HepG2 (cell line): ENCODE data around the gene RELL2. TPM values are rescaled to one million over a fixed set of nuclear protein-coding genes. Genes with fewer than 3 reads are reported as not detected.

Source experiments
- ATAC-seq: fragments of 200-7000 bp; cut with Tn5 transposase; 3 replicates; pipeline ENCODE4 v1.9.1; 2020; ENCODE audit warnings: mild to moderate bottlenecking, moderate library complexity
- Bru-seq: library from RNA; stranded (reverse); fragments of 400-500 nt; gene quantifications from one replicate; lab custom pipeline; 2021; lab: Mats Ljungman, UMichigan
- BruChase-seq, 2 experiments: library from RNA; stranded (reverse); fragments of 400-500 nt; gene quantifications; one replicate each; lab custom pipeline; 2021; lab: Mats Ljungman, UMichigan
- BruUV-seq: library from RNA; stranded (reverse); fragments of 400-500 nt; replicated peaks from 2 replicates; lab custom pipeline; 2021; lab: Mats Ljungman, UMichigan
- CTCF ChIA-PET: fragments of 300-600 bp; formaldehyde crosslinking; extraction: SDS; loops from one replicate; lab custom pipeline; 2021; ENCODE audit warnings: low total read pairs, inconsistent platforms, low intra/inter-chr PET ratio; lab: Yijun Ruan, JAX
- POLR2A ChIA-PET: fragments of 350-600 bp; sonication (Branson Sonifier 250); formaldehyde crosslinking; loops from one replicate; lab custom pipeline; 2020; ENCODE audit warnings: antibody characterized with exemption, inconsistent platforms; lab: Yijun Ruan, JAX
- DNase-seq: peaks from one replicate; pipeline ENCODE4 v3.0.0-alpha.2; 2015; ENCODE audit warnings: low spot score
- FAIRE-seq: peaks from 3 replicates; lab custom pipeline; 2011; peaks lifted over from hg19 to GRCh38; lab: Jason Lieb, UNC
- H2AFZ ChIP-seq: one replicate; pipeline ENCODE4 v1.6.1; 2011; ENCODE audit warnings: low read length, inconsistent platforms
- H3K27ac ChIP-seq: fragments of 300-600 bp; 3 replicates; pipeline ENCODE4 v1.8.0; 2011; ENCODE audit warnings: mixed run types, mild to moderate bottlenecking, mixed read lengths, low read length, inconsistent platforms; ENCODE audit not compliant: insufficient read depth; ENCODE audit errors: extremely low read length
- H3K27me3 ChIP-seq, 2 experiments: fragments of 200-600 bp in 1 of 2; 2 replicates in 1 of 2; 3 replicates in 1 of 2; pipeline versions ENCODE4 v1.6.0 to v1.8.0; 2011; ENCODE audit warnings: low read length in 2 of 2, mild to moderate bottlenecking in 2 of 2, moderate library complexity in 2 of 2, inconsistent platforms in 1 of 2; ENCODE audit not compliant: insufficient read depth in 2 of 2, control insufficient read depth in 1 of 2
- H3K36me3 ChIP-seq, 2 experiments: fragments of 200-600 bp in 1 of 2; replicated peaks in 1 of 2; 2 replicates in 1 of 2; 3 replicates in 1 of 2; pipeline versions ENCODE4 v1.5.1 to v1.8.0; 2011; ENCODE audit warnings: low read length in 2 of 2, inconsistent platforms in 1 of 2; ENCODE audit not compliant: insufficient read depth in 2 of 2, control insufficient read depth in 1 of 2
- H3K4me1 ChIP-seq: 2 replicates; pipeline ENCODE4 v1.5.1; 2012; ENCODE audit warnings: low read length, inconsistent platforms; ENCODE audit not compliant: insufficient read depth
- H3K4me2 ChIP-seq: 2 replicates; pipeline ENCODE4 v1.6.0; 2011; ENCODE audit warnings: low read depth, low read length, inconsistent platforms
- H3K4me3 ChIP-seq, 3 experiments: fragments of 200-600 bp in 1 of 3; sonication (generic), shearing (Covaris generic) in 1 of 3; replicated peaks in 1 of 3; 2 replicates each; pipeline ENCODE4 v1.5.1; 2011 to 2016; ENCODE audit warnings: low read length in 3 of 3, inconsistent platforms in 2 of 3, low read depth in 2 of 3, mild to moderate bottlenecking in 2 of 3, control low read depth in 1 of 3, mixed read lengths in 1 of 3; ENCODE audit not compliant: insufficient read depth in 1 of 3
- H3K79me2 ChIP-seq: one replicate; pipeline ENCODE4 v1.6.1; 2011; ENCODE audit warnings: low read length, inconsistent platforms; ENCODE audit not compliant: insufficient read depth
- H3K9ac ChIP-seq: 2 replicates; pipeline ENCODE4 v1.6.0; 2011; ENCODE audit warnings: mild to moderate bottlenecking, low read depth, low read length, inconsistent platforms; ENCODE audit not compliant: insufficient read depth
- H3K9me3 ChIP-seq: 2 replicates; pipeline ENCODE4 v1.5.1; 2012; ENCODE audit warnings: mild to moderate bottlenecking, low read length
- H4K20me1 ChIP-seq: 2 replicates; pipeline ENCODE4 v1.6.0; 2011; ENCODE audit warnings: inconsistent platforms, mild to moderate bottlenecking, low read length, moderate library complexity; ENCODE audit not compliant: insufficient read depth
- ISX ChIP-seq: sonication (generic); formaldehyde crosslinking; conservative IDR thresholded peaks from 2 replicates; pipeline ENCODE4 v1.5.0; 2020; ENCODE audit warnings: missing genetic modification reagents
- KDM4B ChIP-seq: sonication (generic); formaldehyde crosslinking; IDR thresholded peaks from 2 replicates; pipeline ENCODE4 v1.4.0; 2020; ENCODE audit warnings: missing genetic modification reagents
- NBN ChIP-seq: fragments of 450-650 bp; conservative IDR thresholded peaks from 2 replicates; pipeline ENCODE4 v1.6.1; 2017
- NCOR1 ChIP-seq: fragments of 200-600 bp; sonication (generic); IDR thresholded peaks from 2 replicates; pipeline ENCODE4 v1.7.0; 2017; ENCODE audit warnings: antibody characterized with exemption, low read length, borderline replicate concordance
- NFIC ChIP-seq: IDR thresholded peaks from 2 replicates; pipeline ENCODE4 v1.6.1; 2012; ENCODE audit warnings: mild to moderate bottlenecking, low read length, inconsistent platforms
- PBX3 ChIP-seq: sonication (generic); formaldehyde crosslinking; IDR thresholded peaks from 2 replicates; pipeline ENCODE4 v1.8.1; 2023; ENCODE audit warnings: missing genetic modification reagents, inconsistent platforms, borderline replicate concordance
- PCBP1 ChIP-seq: fragments of 200-400 bp; formaldehyde crosslinking; IDR thresholded peaks from 2 replicates; pipeline ENCODE4 v1.6.1; 2017; ENCODE audit warnings: mild to moderate bottlenecking, low read depth, low read length, borderline replicate concordance
- RCOR2 ChIP-seq: IDR thresholded peaks from 2 replicates; pipeline ENCODE4 v1.6.1; 2016; ENCODE audit warnings: missing biosample characterization, missing genetic modification reagents
- REPIN1 ChIP-seq: sonication (generic); formaldehyde crosslinking; IDR thresholded peaks from 2 replicates; pipeline ENCODE4 v1.8.0; 2022; ENCODE audit warnings: missing genetic modification reagents, low read depth, mild to moderate bottlenecking, borderline replicate concordance
- SIN3B ChIP-seq: fragments of 150-350 bp; IDR thresholded peaks from 2 replicates; pipeline ENCODE4 v1.6.1; 2014; ENCODE audit warnings: low read length
- TEAD2 ChIP-seq: sonication (generic); formaldehyde crosslinking; IDR thresholded peaks from 2 replicates; pipeline ENCODE4 v1.9.0; 2021; ENCODE audit warnings: missing genetic modification reagents
- YEATS2 ChIP-seq: sonication (generic); formaldehyde crosslinking; IDR thresholded peaks from 2 replicates; pipeline ENCODE4 v1.4.0; 2020; ENCODE audit warnings: missing genetic modification reagents, borderline replicate concordance
- ZNF446 ChIP-seq: sonication (generic); formaldehyde crosslinking; IDR thresholded peaks from 2 replicates; pipeline ENCODE4 v1.5.0; 2020; ENCODE audit warnings: mild to moderate bottlenecking, missing genetic modification reagents
- ZNF513 ChIP-seq: sonication (generic); formaldehyde crosslinking; conservative IDR thresholded peaks from 2 replicates; pipeline ENCODE4 v1.5.0; 2020; ENCODE audit warnings: missing genetic modification reagents
- ZNF605 ChIP-seq: sonication (generic); formaldehyde crosslinking; IDR thresholded peaks from 2 replicates; pipeline ENCODE4 v1.8.0; 2022; ENCODE audit warnings: mild to moderate bottlenecking, missing genetic modification reagents
- ZNF670 ChIP-seq: sonication (generic); formaldehyde crosslinking; IDR thresholded peaks from 2 replicates; pipeline ENCODE4 v1.8.0; 2022; ENCODE audit warnings: mild to moderate bottlenecking, missing genetic modification reagents, borderline replicate concordance
- WGBS: methylation state at CpG from one replicate; pipeline ENCODE4 v1.1.6; 2017; ENCODE audit warnings: low lambda C conversion rate; 5-methylcytosine and 5-hydroxymethylcytosine counted together
- in situ Hi-C: cut with HindIII; loops from 2 replicates; pipeline ENCODE4 v1.10.0; 2017; ENCODE audit warnings: low pct_unique_long_range_greater_than_20kb; ENCODE audit not compliant: extremely low pct_ligation_motif_present
- intact Hi-C: fragments of 100-400 bp; cut with micrococcal nuclease; formaldehyde crosslinking; loops from one replicate; pipeline ENCODE4 v1.10.0; 2022; ENCODE audit not compliant: unreplicated experiment
- long read RNA-seq, 2 experiments: library from RNA in 1 of 2; library from polyadenylated mRNA in 1 of 2; stranded (forward) in 1 of 2; unstranded in 1 of 2; transcript quantifications; one replicate each; pipeline ENCODE4 v2.0.0, GENCODE V29; 2019 to 2022
- polyA minus RNA-seq, 3 experiments: library from RNA; depleted of rRNA, polyadenylated mRNA; stranded (reverse); fragments of >200 nt; gene quantifications; 2 replicates each; pipeline ENCODE4 v1.2.3, GENCODE V29; 2011; ENCODE audit warnings: low replicate concordance in 1 of 3
- polyA plus RNA-seq, 8 experiments: library from polyadenylated mRNA; depleted of rRNA in 3 of 8; stranded (reverse) in 7 of 8; unstranded in 1 of 8; fragments of >200 nt; fragmentation: Illumina TruSeq in 4 of 8; extraction: Trizol in 4 of 8; gene quantifications; 2 replicates each; pipeline versions ENCODE4 v1.2.1 to v1.2.3, GENCODE V29; 2011 to 2016; ENCODE audit warnings: low read depth in 4 of 8, missing spikeins in 1 of 8, mixed read lengths in 1 of 8; ENCODE audit not compliant: insufficient read depth in 1 of 8
- total RNA-seq, 5 experiments: library from RNA; depleted of rRNA; stranded (reverse); fragments of >200 nt; fragmentation: Illumina TruSeq; extraction: Trizol; gene quantifications; 2 replicates each; pipeline ENCODE4 v1.2.3, GENCODE V29; 2016; ENCODE audit warnings: low read depth in 1 of 5

The RELL2 gene
- total RNA-seq (2016; rRNA removed; fragmentation: Illumina TruSeq; extraction: Trizol) = 5.2 and 8.3 TPM in 2 replicates
- total RNA-seq (2016; cell fraction: cytosol; rRNA removed; fragmentation: Illumina TruSeq; extraction: Trizol; ENCODE audit: low read depth) = 4.3 and 4.9 TPM in 2 replicates
- 5.4 and 6.7 TPM in 2 replicates for total RNA-seq (2016; cell fraction: insoluble cytoplasmic fraction; rRNA removed; fragmentation: Illumina TruSeq; extraction: Trizol)
- total RNA-seq (2016; cell fraction: membrane; rRNA removed; fragmentation: Illumina TruSeq; extraction: Trizol) = 9.5 and 10.1 TPM in 2 replicates
- total RNA-seq (2016; cell fraction: nucleus; rRNA removed; fragmentation: Illumina TruSeq; extraction: Trizol) = 6.6 and 7.9 TPM in 2 replicates
- 6.4 and 9.9 TPM in 2 replicates for polyA plus RNA-seq (2011; rRNA removed)
- 6.7 and 9.8 TPM in 2 replicates for polyA plus RNA-seq (2011; cell fraction: cytosol; rRNA removed)
- 46.2 and 47.3 TPM in 2 replicates for polyA plus RNA-seq (2011; cell fraction: nucleus; rRNA removed)
- 2.0 and 3.6 TPM in 2 replicates for polyA plus RNA-seq (2012)
- polyA plus RNA-seq (2016; cell fraction: cytosol; fragmentation: Illumina TruSeq; extraction: Trizol; ENCODE audit: low read depth) = 5.7 and 6.7 TPM in 2 replicates
- 5.5 and 6.8 TPM in 2 replicates for polyA plus RNA-seq (2016; cell fraction: insoluble cytoplasmic fraction; fragmentation: Illumina TruSeq; extraction: Trizol; ENCODE audit: low read depth)
- polyA plus RNA-seq (2016; cell fraction: membrane; fragmentation: Illumina TruSeq; extraction: Trizol; ENCODE audit: low read depth) = 10.5 and 11.3 TPM in 2 replicates
- 21.1 and 22.8 TPM in 2 replicates for polyA plus RNA-seq (2016; cell fraction: nucleus; fragmentation: Illumina TruSeq; extraction: Trizol; ENCODE audit: insufficient read depth, low read depth)
- polyA minus RNA-seq (2011; rRNA and poly(A)+ RNA removed; ENCODE audit: low replicate concordance) = 0.84 and 5.2 TPM in 2 replicates
- polyA minus RNA-seq (2011; cell fraction: cytosol; rRNA and poly(A)+ RNA removed) = 1.8 and 2.8 TPM in 2 replicates
- polyA minus RNA-seq (2011; cell fraction: nucleus; rRNA and poly(A)+ RNA removed) = 7.8 and 10.2 TPM in 2 replicates
- percentile 63 among the genes with signal in this experiment for Bru-seq, nascent RNA
- BruChase-seq, experiment 1, labeled RNA remaining after a 6-hour chase = percentile 55 among the genes with signal in this experiment
- percentile 54 among the genes with signal in this experiment for BruChase-seq, experiment 2, labeled RNA remaining after a 2-hour chase
- long read RNA-seq, experiment 1, partial matches to known transcripts = 1 of 9 reads
- long read RNA-seq, experiment 1, other reads (novel, unspliced or antisense) = 5 of 9 reads
- long read RNA-seq, experiment 2, transcript RELL2-202 (8 exons, 2,154 nt) = major isoform, 8 of 23 reads
- long read RNA-seq, experiment 2, partial matches to known transcripts = 3 of 23 reads
- long read RNA-seq, experiment 2, other reads (novel, unspliced or antisense) = 12 of 23 reads

- peak; percentile 88 for ATAC-seq
- Histone ChIP-seq H3K79me2 (peaks cover 40% of the 10 kb centered on the region), H2AFZ (peak within 1 kb of the TSS; percentile 1), H3K4me1 (peaks cover 30% of the 10 kb centered on the region), H3K4me3 (peak within 1 kb of the TSS; percentile 91 to 99 (median 99)), H3K9ac (peak within 1 kb of the TSS; percentile 90), H4K20me1 (peaks cover 7% of the 10 kb centered on the region), H3K4me2 (peak within 1 kb of the TSS; percentile 95), H3K27me3 (no peaks in the 10 kb centered on the region; a peak in 1 of 5 replicates), H3K36me3 (peaks cover 2 to 23% of the 10 kb centered on the region in 2 experiments; a peak in 3 of 5 replicates), H3K9me3 (no peaks in the 10 kb centered on the region), H3K27ac (peak within 1 kb of the TSS; percentile 75)
- CTCF ChIA-PET = interaction anchor here (1.3 kb wide), 1 partner anchor 18 kb away, joined by 6 read pairs; the partner anchor contains the start of gene DIAPH1
- POLR2A ChIA-PET = interaction anchor here (0.8 to 3.1 kb wide), 17 partner anchors 9 to 332 kb away, joined by 3 to 35 read pairs (median 7); partner anchors contain the start of genes DELE1, DIAPH1, FCHSD1 and RNF14
- DNase-seq = peak; percentile 81
- FAIRE-seq = peak; percentile 49
- in situ Hi-C loops = loop anchor here (5.0 kb wide), 1 partner anchor 44 kb away; no protein-coding TSS in a partner anchor
- intact Hi-C loops = no loop called here
- 0% methylated on average over 13 of the region's 55 CpGs for WGBS
- TSS peak; percentile 52 for BruUV-seq
- no peak for TF ChIP-seq ZNF605 (CRISPR knock-in tag)
- no peak for TF ChIP-seq PBX3 (CRISPR knock-in tag)
- TF ChIP-seq NCOR1 = 0 out of 2 replicates have a peak, but pooled peaks have one; percentile 7
- no peak for TF ChIP-seq ZNF670 (CRISPR knock-in tag)
- no peak for TF ChIP-seq NFIC
- TF ChIP-seq ZNF513 = no peak
- no peak for TF ChIP-seq YEATS2
- TF ChIP-seq SIN3B = no peak
- no peak for TF ChIP-seq REPIN1 (CRISPR knock-in tag)
- TF ChIP-seq RCOR2 (CRISPR knock-in tag) = no peak
- TF ChIP-seq ISX (CRISPR knock-in tag) = no peak
- no peak for TF ChIP-seq TEAD2 (CRISPR knock-in tag)
- no peak for TF ChIP-seq ZNF446 (CRISPR knock-in tag)
- no peak for TF ChIP-seq PCBP1
- no peak for TF ChIP-seq KDM4B (CRISPR knock-in tag)
- no peak for TF ChIP-seq NBN
These were observed at the start of gene RELL2, which contains the start of gene HDAC3 for GRCh38 chr5:141636413-141637122. RELL2 (plus strand) TSS chr5:141636997; CDS start chr5:141638226, 1,229 bp downstream. HDAC3 (minus strand) TSS chr5:141636849; CDS start chr5:141636790, 59 bp downstream.
